Thyroid gland (tissue), 4 donors: ENCODE data around the gene KRTAP5-8.

Experiments used
- CTCF ChIP-seq, 6 experiments: fragments of 200-600 bp in 3 of 6; fragments of 450-650 bp in 3 of 6; sonication (generic) in 3 of 6; IDR thresholded peaks; one replicate each; pipeline ENCODE4 v1.5.1; 2016 to 2019; ENCODE audit warnings: antibody characterized with exemption in 6 of 6, mild to moderate bottlenecking in 2 of 6, inconsistent platforms in 1 of 6, moderate library complexity in 1 of 6
- POLR2A ChIP-seq, 2 donors: fragments of 450-650 bp; IDR thresholded peaks; one replicate each; pipeline ENCODE4 v1.6.1; 2017; ENCODE audit warnings: antibody characterized with exemption in 2 of 2, mild to moderate bottlenecking in 2 of 2, moderate library complexity in 1 of 2

- TF ChIP-seq CTCF (IDR thresholded peaks at IDR 0.05) (no peak), POLR2A (IDR thresholded peaks at IDR 0.05) (no peak)
Observed at GRCh38 chr11:71502871-71503435, 34.9 kb upstream of the KRTAP5-8 start.
